Astrocyte (in vitro differentiated cells and primary cell): ENCODE measurements around the gene PLEKHA3.

ENCODE experiments used
- EZH2 ChIP-seq: IDR thresholded peaks from 2 replicates; pipeline ENCODE4 v1.6.1; 2012; ENCODE audit warnings: mild to moderate bottlenecking, low read length, inconsistent platforms; ENCODE audit not compliant: insufficient read depth
- TF ChIP-seq, protein P1 (sequence below): IDR thresholded peaks from 2 replicates; pipeline ENCODE4 v1.5.1; 2011; ENCODE audit warnings: low read depth, mild to moderate bottlenecking, inconsistent platforms, low read length, moderate library complexity; ENCODE audit not compliant: insufficient read depth

DNA sequence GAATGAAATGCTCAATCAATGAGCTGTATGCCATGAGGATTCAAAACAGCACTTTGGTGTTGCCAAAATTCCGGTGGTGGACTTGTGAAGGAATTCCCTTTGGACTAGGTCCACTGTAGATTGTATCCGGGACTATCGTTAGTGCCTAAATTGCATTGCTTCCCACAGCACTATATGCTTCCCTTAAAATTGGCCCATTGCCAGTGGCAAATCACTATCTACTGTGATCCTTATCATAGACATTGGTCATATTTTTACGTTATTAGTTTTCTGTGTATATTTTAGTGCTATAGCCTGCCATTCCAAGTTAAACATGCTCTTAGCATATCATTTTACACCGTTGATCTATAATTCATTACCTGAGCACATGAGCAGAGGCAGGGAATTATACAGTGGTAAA is 27.4 kb upstream of the PLEKHA3 start:
- no peak for TF ChIP-seq EZH2
- TF ChIP-seq, protein P1, sequence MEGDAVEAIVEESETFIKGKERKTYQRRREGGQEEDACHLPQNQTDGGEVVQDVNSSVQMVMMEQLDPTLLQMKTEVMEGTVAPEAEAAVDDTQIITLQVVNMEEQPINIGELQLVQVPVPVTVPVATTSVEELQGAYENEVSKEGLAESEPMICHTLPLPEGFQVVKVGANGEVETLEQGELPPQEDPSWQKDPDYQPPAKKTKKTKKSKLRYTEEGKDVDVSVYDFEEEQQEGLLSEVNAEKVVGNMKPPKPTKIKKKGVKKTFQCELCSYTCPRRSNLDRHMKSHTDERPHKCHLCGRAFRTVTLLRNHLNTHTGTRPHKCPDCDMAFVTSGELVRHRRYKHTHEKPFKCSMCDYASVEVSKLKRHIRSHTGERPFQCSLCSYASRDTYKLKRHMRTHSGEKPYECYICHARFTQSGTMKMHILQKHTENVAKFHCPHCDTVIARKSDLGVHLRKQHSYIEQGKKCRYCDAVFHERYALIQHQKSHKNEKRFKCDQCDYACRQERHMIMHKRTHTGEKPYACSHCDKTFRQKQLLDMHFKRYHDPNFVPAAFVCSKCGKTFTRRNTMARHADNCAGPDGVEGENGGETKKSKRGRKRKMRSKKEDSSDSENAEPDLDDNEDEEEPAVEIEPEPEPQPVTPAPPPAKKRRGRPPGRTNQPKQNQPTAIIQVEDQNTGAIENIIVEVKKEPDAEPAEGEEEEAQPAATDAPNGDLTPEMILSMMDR: no peak
